Measurements from ENCODE around the gene ARMC9. TPM values are rescaled to one million over a fixed set of nuclear protein-coding genes. Genes with fewer than 3 reads are reported as not detected.

ARMC9 gene
- total and polyA plus RNA-seq, 2 of the 13 experiments (the other 11 are each of a cell fraction or from before 2014, with no cell fraction given): 9.1 to 12.8 TPM

GRCh38 chr2:231257763-231258162 lies 59.3 kb downstream of the ARMC9 start (continued):
- TF ChIP-seq CEBPZ (IDR thresholded peaks at IDR 0.05; ENCODE audit: low read length) (no peak), HOXA5 (CRISPR knock-in tag; IDR thresholded peaks at IDR 0.05) (no peak), ZFP90 (CRISPR knock-in tag; IDR thresholded peaks at IDR 0.05; ENCODE audit: borderline replicate concordance) (no peak), ESRRA (CRISPR knock-in tag; IDR thresholded peaks at IDR 0.05; ENCODE audit: low read depth) (no peak), ZNF775 (CRISPR knock-in tag; IDR thresholded peaks at IDR 0.05; ENCODE audit: borderline replicate concordance) (no peak), HDAC2 (CRISPR knock-in tag; IDR thresholded peaks at IDR 0.05) (no peak), ZNF431 (CRISPR knock-in tag; IDR thresholded peaks at IDR 0.05; ENCODE audit: borderline replicate concordance, low read depth) (no peak), IKZF4 (CRISPR knock-in tag; IDR thresholded peaks at IDR 0.05; ENCODE audit: borderline replicate concordance, low read depth, not compliant biosample characterization) (no peak), SIN3B (IDR thresholded peaks at IDR 0.05; ENCODE audit: low read length) (no peak), ZNF142 (CRISPR knock-in tag; IDR thresholded peaks at IDR 0.05) (no peak), SOX13 (IDR thresholded peaks at IDR 0.05) (no peak), SOX13 (CRISPR knock-in tag; conservative IDR thresholded peaks at IDR 0.05 in 1 of 2, IDR thresholded peaks at IDR 0.05 in 1 of 2) (no peak)
- TF ChIP-seq, protein P1, sequence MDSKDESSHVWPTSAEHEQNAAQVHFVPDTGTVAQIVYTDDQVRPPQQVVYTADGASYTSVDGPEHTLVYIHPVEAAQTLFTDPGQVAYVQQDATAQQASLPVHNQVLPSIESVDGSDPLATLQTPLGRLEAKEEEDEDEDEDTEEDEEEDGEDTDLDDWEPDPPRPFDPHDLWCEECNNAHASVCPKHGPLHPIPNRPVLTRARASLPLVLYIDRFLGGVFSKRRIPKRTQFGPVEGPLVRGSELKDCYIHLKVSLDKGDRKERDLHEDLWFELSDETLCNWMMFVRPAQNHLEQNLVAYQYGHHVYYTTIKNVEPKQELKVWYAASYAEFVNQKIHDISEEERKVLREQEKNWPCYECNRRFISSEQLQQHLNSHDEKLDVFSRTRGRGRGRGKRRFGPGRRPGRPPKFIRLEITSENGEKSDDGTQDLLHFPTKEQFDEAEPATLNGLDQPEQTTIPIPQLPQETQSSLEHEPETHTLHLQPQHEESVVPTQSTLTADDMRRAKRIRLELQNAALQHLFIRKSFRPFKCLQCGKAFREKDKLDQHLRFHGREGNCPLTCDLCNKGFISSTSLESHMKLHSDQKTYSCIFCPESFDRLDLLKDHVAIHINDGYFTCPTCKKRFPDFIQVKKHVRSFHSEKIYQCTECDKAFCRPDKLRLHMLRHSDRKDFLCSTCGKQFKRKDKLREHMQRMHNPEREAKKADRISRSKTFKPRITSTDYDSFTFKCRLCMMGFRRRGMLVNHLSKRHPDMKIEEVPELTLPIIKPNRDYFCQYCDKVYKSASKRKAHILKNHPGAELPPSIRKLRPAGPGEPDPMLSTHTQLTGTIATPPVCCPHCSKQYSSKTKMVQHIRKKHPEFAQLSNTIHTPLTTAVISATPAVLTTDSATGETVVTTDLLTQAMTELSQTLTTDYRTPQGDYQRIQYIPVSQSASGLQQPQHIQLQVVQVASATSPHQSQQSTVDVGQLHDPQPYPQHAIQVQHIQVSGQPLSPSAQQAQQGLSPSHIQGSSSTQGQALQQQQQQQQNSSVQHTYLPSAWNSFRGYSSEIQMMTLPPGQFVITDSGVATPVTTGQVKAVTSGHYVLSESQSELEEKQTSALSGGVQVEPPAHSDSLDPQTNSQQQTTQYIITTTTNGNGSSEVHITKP (CRISPR knock-in tag; IDR thresholded peaks at IDR 0.05; ENCODE audit: low read depth): no peak

Measured in HepG2 (cell line).